ENCODE data around the gene SYCN. TPM values are rescaled to one million over a fixed set of nuclear protein-coding genes. Genes with fewer than 3 reads are reported as not detected.

SYCN gene, protein sequence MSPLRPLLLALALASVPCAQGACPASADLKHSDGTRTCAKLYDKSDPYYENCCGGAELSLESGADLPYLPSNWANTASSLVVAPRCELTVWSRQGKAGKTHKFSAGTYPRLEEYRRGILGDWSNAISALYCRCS
- total RNA-seq (2022): not detected in 2 replicates
- percentile 26 among the genes with signal in this experiment for Bru-seq, nascent RNA
- not detected for BruChase-seq, experiment 1, labeled RNA remaining after a 2-hour chase
- BruChase-seq, experiment 2, labeled RNA remaining after a 6-hour chase: not detected
- long read RNA-seq: 0 reads

DNA sequence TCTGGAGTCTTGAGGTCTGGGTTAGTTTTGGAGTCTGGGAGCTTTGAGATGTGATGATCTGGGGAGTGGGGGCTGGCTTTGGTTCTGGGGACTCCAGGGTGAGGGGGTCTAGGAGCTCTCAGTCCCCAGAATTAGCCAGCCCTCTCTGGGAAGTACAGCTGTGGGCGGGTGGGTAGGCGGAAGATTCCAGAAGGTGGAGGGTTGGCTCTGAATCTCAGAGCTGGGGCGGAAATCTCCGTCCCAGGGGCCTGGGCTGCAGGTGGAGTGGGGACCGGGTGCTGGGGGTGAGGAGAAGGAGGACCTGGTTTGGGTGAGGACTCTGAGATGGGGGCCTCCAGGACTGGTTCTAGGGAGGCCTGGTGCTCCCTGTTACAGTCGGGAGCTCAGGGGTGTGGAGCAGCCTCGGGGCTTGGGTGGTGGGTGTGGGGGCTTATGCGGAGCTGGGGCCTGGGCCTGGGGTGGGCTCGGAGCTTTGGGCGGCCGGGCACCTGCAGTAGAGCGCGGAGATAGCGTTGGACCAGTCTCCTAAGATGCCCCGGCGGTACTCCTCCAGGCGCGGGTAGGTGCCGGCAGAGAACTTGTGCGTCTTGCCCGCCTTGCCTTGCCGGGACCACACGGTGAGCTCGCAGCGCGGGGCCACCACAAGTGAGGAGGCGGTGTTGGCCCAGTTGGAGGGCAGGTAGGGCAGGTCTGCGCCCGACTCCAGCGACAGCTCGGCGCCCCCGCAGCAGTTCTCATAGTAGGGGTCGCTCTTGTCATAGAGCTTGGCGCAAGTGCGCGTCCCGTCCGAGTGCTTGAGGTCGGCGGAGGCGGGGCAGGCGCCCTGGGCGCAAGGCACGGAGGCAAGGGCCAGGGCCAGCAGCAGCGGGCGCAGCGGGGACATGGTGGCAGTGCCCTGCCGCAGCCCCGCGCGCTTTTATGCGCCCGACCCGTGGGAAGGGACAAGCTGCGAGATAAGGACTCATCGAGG lies at the start of gene SYCN:
TSS of gene SYCN (minus strand) at position 892 of the 970 bp plus-strand sequence. CDS start at position 883, 9 bp downstream.
- H3K27me3 ChIP-seq (replicated peaks; ENCODE audit: control insufficient read depth, insufficient read depth, low read length): no peaks in the 10 kb centered on the region
- TF ChIP-seq, protein P1, sequence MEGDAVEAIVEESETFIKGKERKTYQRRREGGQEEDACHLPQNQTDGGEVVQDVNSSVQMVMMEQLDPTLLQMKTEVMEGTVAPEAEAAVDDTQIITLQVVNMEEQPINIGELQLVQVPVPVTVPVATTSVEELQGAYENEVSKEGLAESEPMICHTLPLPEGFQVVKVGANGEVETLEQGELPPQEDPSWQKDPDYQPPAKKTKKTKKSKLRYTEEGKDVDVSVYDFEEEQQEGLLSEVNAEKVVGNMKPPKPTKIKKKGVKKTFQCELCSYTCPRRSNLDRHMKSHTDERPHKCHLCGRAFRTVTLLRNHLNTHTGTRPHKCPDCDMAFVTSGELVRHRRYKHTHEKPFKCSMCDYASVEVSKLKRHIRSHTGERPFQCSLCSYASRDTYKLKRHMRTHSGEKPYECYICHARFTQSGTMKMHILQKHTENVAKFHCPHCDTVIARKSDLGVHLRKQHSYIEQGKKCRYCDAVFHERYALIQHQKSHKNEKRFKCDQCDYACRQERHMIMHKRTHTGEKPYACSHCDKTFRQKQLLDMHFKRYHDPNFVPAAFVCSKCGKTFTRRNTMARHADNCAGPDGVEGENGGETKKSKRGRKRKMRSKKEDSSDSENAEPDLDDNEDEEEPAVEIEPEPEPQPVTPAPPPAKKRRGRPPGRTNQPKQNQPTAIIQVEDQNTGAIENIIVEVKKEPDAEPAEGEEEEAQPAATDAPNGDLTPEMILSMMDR (IDR thresholded peaks at IDR 0.05; ENCODE audit: insufficient read depth in 1 of 2, low read depth in 1 of 2, low read length in 1 of 2, severe bottlenecking in 1 of 2, unreplicated experiment in 1 of 2): no peak
- Mint-ChIP-seq H3K36me3 (ENCODE audit: insufficient read depth, unreplicated experiment) (no peaks in the 10 kb centered on the region), H3K9me3 (ENCODE audit: unreplicated experiment) (no peaks in the 10 kb centered on the region), H3K4me3 (ENCODE audit: unreplicated experiment) (no peak within 1 kb of the TSS), H3K4me1 (ENCODE audit: low read depth, unreplicated experiment) (peaks cover 9% of the 10 kb centered on the region), H3K27ac (ENCODE audit: unreplicated experiment) (peak within 1 kb of the TSS; percentile 43), H3K27me3 (ENCODE audit: insufficient read depth, unreplicated experiment) (no peaks in the 10 kb centered on the region)
- peaks cover 29% of the 10 kb centered on the region for H3K4me1 ChIP-seq
- DNase-seq: no peak
- ChIA-PET POLR2A (no interaction called here), CTCF (no interaction called here)
- H3K36me3 ChIP-seq (ENCODE audit: control insufficient read depth, insufficient read depth, low read length): no peaks in the 10 kb centered on the region
- no peak within 1 kb of the TSS for H3K4me3 ChIP-seq (ENCODE audit: low read depth, low read length)
- H3K9me3 ChIP-seq: no peaks in the 10 kb centered on the region
- intact Hi-C loops (cut with micrococcal nuclease; ENCODE audit: unreplicated experiment): no loop called here
- BruUV-seq (replicated peaks): no TSS peak

GRCh38 chr19:39253374-39254149 lies 49.5 kb upstream of the SYCN start:
- no peak for DNase-seq
- H3K4me1 ChIP-seq: peaks cover 58% of the 10 kb centered on the region
- Mint-ChIP-seq H3K4me3 (ENCODE audit: unreplicated experiment) (no peak overlapping the region), H3K36me3 (ENCODE audit: insufficient read depth, unreplicated experiment) (peaks cover 25% of the 10 kb centered on the region), H3K27me3 (ENCODE audit: insufficient read depth, unreplicated experiment) (no peaks in the 10 kb centered on the region), H3K27ac (ENCODE audit: unreplicated experiment) (no peak overlapping the region), H3K9me3 (ENCODE audit: unreplicated experiment) (peaks cover 12% of the 10 kb centered on the region), H3K4me1 (ENCODE audit: low read depth, unreplicated experiment) (peaks cover 45% of the 10 kb centered on the region)
- CTCF ChIA-PET: no interaction called here
- no peaks in the 10 kb centered on the region for H3K36me3 ChIP-seq (ENCODE audit: control insufficient read depth, insufficient read depth, low read length)
- intact Hi-C loops (cut with micrococcal nuclease; ENCODE audit: unreplicated experiment): no loop called here
- POLR2A ChIA-PET: no interaction called here
- H3K9me3 ChIP-seq: 0 out of 2 replicates have a peak, but pooled peaks cover 8% of the 10 kb centered on the region
- TF ChIP-seq, protein P1 (IDR thresholded peaks at IDR 0.05; ENCODE audit: insufficient read depth in 1 of 2, low read depth in 1 of 2, low read length in 1 of 2, severe bottlenecking in 1 of 2, unreplicated experiment in 1 of 2): no peak
- no TSS peak for BruUV-seq (replicated peaks)
- no peak overlapping the region for H3K4me3 ChIP-seq (ENCODE audit: low read depth, low read length)
- no peaks in the 10 kb centered on the region for H3K27me3 ChIP-seq (replicated peaks; ENCODE audit: control insufficient read depth, insufficient read depth, low read length)

- POLR2A ChIA-PET: no interaction called here
- no peak overlapping the region for H3K4me3 Mint-ChIP-seq (ENCODE audit: unreplicated experiment)
- H3K27me3 Mint-ChIP-seq (ENCODE audit: insufficient read depth, unreplicated experiment): no peaks in the 10 kb centered on the region
- H3K4me3 ChIP-seq (ENCODE audit: low read depth, low read length): no peak overlapping the region
- DNase-seq: no peak
- H3K4me1 ChIP-seq: peaks cover 50% of the 10 kb centered on the region
- intact Hi-C loops (cut with micrococcal nuclease; ENCODE audit: unreplicated experiment): no loop called here
- TF ChIP-seq, protein P1 (IDR thresholded peaks at IDR 0.05; ENCODE audit: insufficient read depth in 1 of 2, low read depth in 1 of 2, low read length in 1 of 2, severe bottlenecking in 1 of 2, unreplicated experiment in 1 of 2): no peak
- no peaks in the 10 kb centered on the region for H3K36me3 ChIP-seq (ENCODE audit: control insufficient read depth, insufficient read depth, low read length)
- 0 out of 2 replicates have a peak, but pooled peaks cover 3% of the 10 kb centered on the region for H3K9me3 ChIP-seq
- H3K9me3 Mint-ChIP-seq (ENCODE audit: unreplicated experiment): peaks cover 12% of the 10 kb centered on the region
- H3K27ac Mint-ChIP-seq (ENCODE audit: unreplicated experiment): peak overlapping the region; percentile 79
- H3K4me1 Mint-ChIP-seq (ENCODE audit: low read depth, unreplicated experiment): peaks cover 35% of the 10 kb centered on the region
- H3K27me3 ChIP-seq (replicated peaks; ENCODE audit: control insufficient read depth, insufficient read depth, low read length): no peaks in the 10 kb centered on the region
- peaks cover 14% of the 10 kb centered on the region for H3K36me3 Mint-ChIP-seq (ENCODE audit: insufficient read depth, unreplicated experiment)
- CTCF ChIA-PET: no interaction called here
- no TSS peak for BruUV-seq (replicated peaks)
These were observed 48.4 kb upstream of the SYCN start for GRCh38 chr19:39252458-39252857.

Data from Caco-2 (cell line).